Right ventricle myocardium inferior (tissue), 1 donor: ENCODE results near the gene PRKD3. TPM values are rescaled to one million over a fixed set of nuclear protein-coding genes. Genes with fewer than 3 reads are reported as not detected.

Experiments used
- ATAC-seq: fragments of 200-7000 bp; cut with Tn5 transposase; one replicate; pipeline ENCODE4 v1.9.1; 2020; ENCODE audit warnings: mild to moderate bottlenecking, moderate library complexity
- DNase-seq: peaks from one replicate; pipeline ENCODE4 v3.0.0; 2021; ENCODE audit errors: missing footprints
- intact Hi-C: fragments of 100-400 bp; cut with DNase I; formaldehyde crosslinking; loops from one replicate; pipeline ENCODE4 v1.11.0; 2022
- long read RNA-seq: library from polyadenylated mRNA; unstranded; transcript quantifications from one replicate; pipeline ENCODE4 v2.0.0, GENCODE V29; 2021
- total RNA-seq: library from RNA; stranded (reverse); fragmentation: NEBNext Ultra II Directional; extraction: Animal tissue kit (Norgen Biotek cat#: 25700); gene quantifications from one replicate; pipeline ENCODE4 v1.2.1, GENCODE V29; 2021
- donor health status: DM: no; HTN: yes; CAD: no; lungs with severe emphysema.

PRKD3 gene
- total RNA-seq = 12.6 TPM
- long read RNA-seq, partial matches to known transcripts = 0 of 2 reads
- long read RNA-seq, other reads (novel, unspliced or antisense) = 2 of 2 reads

DNA sequence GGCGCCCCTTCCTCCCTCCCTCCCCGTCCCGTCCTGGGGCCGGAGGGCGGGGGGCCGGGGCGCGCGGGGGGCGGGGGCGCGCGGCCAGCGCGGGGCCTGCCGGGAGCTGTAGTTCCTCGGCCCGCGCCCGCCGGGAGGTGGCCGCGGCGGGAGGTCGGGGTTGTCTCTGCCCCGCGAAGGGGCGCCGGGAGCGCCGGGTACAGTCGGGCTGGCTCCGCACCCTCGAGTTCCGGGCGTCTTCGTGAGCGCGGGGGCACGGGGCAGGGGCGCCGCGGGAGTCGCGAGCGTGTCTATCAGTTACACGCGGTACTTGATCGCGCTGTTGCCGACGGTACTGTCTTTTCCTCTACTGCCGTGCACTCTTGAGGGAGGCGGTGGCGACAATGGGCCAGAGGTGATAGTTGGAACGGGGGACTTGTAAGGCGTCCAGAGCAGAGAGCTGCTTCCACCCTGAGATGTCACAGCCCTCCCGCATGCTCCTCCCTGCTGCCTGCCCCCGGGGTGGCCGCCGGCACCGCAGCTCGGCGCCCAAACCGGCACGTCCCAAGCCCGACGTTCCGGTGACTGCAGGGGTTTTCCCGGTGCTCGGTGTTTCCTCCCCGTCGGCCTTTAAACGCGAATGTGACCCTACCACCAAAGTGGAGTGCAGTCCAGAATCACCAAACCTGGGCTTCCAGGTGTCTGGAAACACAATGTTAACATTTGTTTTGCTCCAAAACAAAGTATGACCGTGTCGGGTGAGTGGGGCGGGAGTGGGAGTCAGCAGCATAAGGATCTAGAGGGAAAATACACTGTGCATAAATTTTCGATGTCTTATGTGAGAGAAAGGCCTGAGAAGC lies at the start of gene PRKD3:
Gene PRKD3, minus strand, starts transcription at position 48 of the 839 bp plus-strand sequence. CDS start 8,309 bp downstream, outside the sequence.
- intact Hi-C loops = no loop called here
- DNase-seq (peak; percentile 82), ATAC-seq (peak; percentile 92)

DNA sequence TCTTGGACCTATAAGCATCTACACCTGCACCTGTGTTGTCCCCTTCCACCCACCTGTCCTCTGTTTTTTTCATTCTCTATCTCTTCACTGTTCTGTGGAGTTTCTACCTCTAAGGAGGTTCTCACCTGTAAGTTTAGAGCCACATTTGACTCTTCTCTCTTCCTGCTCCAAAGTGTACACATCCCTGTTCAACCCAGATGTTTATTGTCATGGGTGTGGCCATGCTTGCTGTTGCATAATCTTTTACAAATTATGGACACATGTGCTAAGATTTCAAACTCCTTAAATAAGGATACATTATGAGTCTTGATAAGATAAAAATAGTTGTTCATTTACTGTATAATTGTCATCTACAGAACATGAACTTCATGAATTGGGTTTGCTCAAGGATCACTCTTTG lies 47.4 kb upstream of the PRKD3 start:
- ATAC-seq (no peak), DNase-seq (no peak)
- intact Hi-C loops = no loop called here

DNA sequence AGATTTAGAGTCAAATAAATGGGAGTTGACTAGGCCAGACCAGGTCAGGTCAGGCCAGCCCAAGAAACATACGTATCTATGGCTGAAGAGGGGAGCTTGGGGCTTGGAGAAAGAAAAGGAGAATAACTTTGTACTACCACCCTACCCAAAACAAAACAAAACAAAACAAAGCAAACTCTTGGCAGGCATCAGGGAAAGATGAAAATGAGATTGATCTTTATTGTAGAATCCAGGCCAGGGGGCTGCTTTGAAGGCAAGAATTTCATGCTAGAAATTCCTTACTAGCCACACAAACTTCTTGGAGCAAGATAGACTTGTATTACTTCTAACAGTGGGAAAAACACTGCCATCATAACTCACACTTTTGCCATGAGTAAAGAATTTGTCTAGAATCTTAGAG lies 46.0 kb upstream of the PRKD3 start:
- DNase-seq (no peak), ATAC-seq (no peak)
- intact Hi-C loops = no loop called here

DNA sequence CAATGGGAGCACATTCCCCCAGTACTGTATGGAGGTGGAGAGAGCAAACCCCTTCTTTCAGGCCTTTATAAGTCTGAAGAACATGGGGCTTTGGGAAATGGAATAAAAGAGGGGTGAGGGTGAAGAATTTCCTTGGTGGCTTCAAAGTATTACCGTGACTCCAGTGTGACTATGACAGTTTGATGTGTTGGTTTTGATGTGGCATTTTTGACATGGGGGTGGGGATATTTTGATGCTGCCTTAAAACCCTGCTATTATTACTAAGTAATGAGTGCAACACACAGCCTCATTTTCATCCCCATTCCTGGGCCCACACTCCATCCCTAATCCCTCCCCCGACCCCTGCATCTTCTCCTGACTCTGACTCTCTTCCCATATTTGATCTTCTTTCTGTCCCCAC lies 43.4 kb upstream of the PRKD3 start:
- no peak for ATAC-seq
- intact Hi-C loops = no loop called here
- DNase-seq = no peak

DNA sequence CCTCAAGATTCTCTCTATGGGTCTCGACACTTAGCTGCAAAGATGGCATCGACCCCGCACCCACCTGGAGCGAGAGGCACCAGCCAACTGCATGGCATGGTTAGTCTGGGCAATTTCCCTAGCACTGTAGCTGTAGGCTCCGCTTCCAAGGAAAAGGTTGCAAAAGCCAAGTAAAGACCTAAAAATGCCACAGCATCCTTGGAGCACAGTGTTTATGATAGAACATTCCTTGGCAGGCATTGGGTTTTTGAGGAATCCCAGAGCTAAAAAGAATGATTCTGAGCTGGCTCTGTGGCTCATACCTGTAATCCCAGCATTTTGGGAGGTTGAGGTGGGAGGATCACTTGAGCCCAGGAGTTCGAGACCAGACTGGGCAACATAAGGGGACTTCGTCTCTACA lies 42.7 kb upstream of the PRKD3 start:
- intact Hi-C loops = no loop called here
- no peak for DNase-seq
- ATAC-seq = no peak

DNA sequence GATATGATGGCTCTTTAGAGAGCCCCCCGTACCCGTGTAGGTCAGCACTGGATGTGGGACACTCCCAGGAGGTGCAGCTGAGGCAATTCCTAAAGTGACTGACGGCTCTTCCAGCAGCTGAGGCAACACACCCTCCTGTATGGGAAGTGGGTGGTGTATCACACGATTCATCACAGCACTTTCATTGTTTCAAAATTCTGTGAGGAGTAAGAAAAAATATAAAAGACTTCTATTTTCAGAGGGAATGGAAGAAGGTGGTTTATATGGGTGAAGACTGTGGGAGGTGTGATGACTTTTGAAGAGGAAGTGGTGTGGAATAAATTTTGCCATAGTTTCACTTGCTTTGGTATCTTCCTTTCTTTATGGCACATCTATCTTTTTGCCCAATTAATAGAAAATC lies 42.1 kb upstream of the PRKD3 start:
- intact Hi-C loops = no loop called here
- DNase-seq (no peak), ATAC-seq (no peak)

DNA sequence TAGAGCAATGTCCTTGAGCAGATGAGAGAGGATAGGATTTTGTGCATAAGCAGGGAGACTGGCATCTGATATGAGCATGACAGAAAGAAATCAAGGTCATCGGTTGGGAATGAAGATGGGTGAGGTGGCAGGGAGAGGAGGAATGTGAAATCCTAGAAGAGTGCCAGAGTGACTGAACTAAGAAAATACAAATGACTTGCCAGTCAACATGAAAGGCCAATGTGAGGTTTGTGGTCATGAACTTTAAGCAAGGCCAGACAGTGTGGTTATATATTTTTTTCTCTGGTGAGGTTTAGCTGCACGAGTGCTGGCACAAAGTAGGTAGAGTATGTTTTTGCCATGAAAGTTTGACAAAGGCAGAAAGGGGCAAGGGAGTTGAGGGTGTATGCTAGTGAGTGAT lies 41.0 kb upstream of the PRKD3 start:
- DNase-seq (no peak), ATAC-seq (no peak)
- intact Hi-C loops = no loop called here

DNA sequence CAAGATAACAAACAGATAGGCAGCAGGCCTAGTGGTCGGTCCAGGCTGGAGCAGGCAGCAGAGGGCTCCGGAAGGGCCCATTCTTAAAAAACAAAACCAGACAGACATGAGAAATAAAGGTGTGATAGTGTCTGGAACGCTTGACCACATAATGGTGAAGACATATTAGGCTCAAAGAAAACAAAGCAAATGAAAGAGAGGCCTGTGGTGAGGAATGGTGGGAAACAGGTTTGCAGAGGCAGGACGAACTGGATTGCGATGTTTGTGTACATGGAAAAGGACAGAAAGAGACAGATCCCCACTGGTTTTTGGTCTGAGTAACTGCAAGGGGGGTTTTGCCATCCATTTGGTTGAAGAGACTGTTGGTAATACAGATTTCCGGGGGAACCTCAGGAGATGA lies 39.7 kb upstream of the PRKD3 start:
- intact Hi-C loops = no loop called here
- ATAC-seq (no peak), DNase-seq (no peak)

DNA sequence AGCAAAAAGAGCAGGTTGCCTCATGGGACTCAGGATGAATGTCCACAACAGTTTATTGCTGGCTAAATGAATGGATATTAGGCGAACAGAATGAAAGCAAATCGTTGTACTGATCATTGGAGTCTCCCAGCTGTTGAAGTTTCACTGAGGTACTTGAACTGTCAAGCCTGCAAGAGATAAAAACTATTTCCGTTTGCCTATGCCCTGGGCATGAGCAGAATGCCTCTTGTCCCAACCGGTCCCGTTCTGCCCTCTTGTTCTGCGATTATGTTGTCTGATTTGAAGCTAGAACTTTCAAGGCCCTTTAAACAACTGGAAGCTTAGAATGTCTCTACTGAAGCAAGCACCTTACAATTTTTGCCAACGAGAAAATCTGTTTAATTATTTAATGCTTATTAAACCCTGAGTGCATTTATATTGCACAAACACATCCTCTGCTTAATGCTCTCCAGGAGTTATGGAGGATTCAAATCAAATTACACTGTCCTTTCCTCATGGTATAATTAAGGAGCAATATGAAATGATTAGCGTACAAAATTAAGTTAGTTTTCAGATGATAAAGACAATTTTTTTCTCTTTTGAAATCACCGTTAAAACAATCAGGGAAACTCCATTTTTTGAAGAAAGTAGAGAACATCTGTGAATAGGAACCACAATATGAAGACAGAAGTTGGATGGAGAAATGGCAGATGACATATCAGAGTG lies 37.5 kb upstream of the PRKD3 start:
- DNase-seq = no peak
- ATAC-seq = no peak
- intact Hi-C loops = no loop called here

DNA sequence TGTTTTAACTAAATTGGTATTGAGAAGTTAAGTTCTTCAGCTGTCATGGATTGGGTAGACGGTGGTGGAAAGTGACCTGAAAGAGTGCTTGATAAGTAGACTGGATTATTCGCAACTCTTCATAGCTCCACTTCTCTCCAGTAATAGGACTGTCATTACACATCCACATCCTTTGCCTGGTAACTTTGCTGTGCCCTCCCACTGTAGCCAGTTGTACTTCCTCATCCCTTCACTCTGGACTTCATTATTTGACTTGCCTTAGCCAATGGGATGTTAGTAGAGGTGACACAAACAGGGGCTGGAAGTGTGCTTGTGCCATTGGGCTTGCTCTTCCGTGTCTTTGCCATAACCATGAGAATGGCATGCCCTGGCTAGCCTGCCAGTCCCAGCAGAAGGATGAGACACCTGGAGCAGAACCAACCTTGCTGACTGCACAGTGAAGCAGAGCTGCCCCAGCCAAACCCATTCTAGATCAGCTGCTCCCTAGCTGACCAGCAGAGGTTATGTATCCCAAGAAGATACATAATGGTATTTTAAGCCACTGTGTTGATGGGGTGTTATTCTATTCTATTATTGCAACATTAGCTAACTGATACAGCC lies 36.7 kb upstream of the PRKD3 start:
- ATAC-seq (no peak), DNase-seq (no peak)
- intact Hi-C loops = no loop called here

DNA sequence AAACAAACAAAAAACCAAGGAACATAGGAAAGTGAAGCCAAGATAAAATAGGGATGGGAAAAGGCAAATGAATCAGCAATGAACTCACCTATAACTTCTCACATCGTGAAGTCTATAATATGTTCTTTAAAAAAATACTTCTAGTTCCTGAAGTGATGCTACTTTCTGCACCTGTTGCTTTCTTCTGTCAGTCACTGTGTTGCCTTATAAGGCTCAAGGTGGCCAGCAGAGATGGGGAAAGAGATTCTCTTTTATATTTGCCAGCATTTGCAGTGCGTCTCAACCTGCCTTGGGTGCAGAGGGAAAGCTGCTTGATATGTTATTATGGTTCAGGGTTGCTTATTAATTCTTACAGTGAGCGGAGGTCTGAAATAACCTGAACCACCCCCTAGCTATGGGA lies 33.8 kb upstream of the PRKD3 start:
- intact Hi-C loops = no loop called here
- ATAC-seq = no peak

DNA sequence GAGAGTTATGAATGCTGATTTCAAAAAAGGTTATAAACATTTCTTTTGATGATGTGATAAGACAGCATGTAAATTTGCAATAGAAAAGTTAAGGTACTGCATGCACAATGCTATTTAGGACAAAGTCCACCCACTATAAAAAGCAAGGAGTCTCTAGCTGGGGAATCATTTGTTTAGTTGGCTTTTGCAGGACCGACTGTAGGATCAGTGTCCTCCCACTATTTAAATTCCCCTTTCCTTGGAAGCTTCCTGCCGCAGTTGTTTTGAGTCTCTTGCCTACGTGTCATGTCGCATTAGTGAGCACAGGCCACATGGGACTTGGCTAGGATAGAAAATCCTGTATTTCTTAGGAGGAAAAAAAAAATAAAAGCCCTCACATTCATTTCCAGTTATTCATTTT lies 32.9 kb upstream of the PRKD3 start:
- ATAC-seq (no peak), DNase-seq (no peak)
- intact Hi-C loops = no loop called here

More for the DNA sequence above, 33.8 kb upstream of the PRKD3 start:
- DNase-seq = no peak

DNA sequence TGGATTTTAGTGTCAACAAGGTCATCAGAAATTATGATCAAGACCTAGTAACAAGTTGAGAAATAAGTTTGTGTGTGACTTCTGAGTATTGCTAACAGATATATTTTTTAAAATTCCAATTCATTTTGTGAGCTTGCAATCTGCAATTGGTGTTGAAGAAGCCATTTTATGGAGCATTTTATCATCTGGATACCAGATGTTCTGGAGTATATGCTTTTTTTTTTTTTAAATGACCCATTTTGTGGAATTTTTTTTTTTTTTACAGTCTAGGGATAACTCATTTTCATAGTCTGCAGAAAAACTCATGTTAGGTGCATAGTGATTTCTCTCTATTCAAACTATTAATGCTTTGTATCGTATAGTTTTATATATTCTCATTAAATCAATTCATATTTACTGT lies 32.4 kb upstream of the PRKD3 start:
- intact Hi-C loops = no loop called here
- no peak for DNase-seq
- ATAC-seq = no peak

DNA sequence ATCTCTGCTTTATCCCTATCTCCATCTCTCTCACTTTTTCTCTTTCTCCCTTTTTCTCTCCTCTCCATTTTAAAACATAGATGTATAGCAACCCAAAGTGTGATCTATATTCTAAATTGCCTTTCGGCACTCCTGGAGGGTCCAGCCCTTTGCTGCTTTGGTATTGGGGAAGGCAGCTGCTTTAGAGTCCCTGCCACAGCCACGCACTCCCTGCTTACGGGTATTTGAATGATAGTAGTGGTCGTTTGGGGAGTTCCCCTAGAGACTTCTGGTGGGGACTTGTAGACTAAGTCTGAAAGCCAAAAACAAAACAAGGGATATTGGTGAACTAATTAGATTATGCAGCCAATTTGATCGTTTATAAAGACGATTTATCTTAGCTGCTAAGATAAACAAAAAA lies 31.7 kb upstream of the PRKD3 start:
- DNase-seq = no peak
- ATAC-seq = no peak
- intact Hi-C loops = no loop called here

DNA sequence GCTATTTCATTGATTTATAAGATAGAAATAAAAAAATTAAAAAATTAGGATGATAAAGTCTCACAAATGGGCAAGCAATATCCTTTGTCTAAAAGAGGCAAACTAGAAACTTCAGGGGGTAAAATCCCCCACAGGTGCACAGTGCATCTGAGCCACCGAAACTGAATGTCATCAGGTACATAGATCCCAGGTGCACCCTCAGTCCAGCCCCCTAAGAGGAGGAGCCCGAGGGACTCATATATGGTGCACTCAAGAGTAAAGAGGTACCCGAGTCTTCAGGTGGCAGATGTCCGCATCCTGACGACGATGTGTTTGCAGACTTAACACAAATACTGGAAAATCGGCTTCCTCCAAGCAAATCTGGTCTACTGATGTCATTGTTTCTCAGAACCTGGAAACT lies 31.1 kb upstream of the PRKD3 start:
- intact Hi-C loops = no loop called here
- ATAC-seq = no peak
- DNase-seq = no peak

DNA sequence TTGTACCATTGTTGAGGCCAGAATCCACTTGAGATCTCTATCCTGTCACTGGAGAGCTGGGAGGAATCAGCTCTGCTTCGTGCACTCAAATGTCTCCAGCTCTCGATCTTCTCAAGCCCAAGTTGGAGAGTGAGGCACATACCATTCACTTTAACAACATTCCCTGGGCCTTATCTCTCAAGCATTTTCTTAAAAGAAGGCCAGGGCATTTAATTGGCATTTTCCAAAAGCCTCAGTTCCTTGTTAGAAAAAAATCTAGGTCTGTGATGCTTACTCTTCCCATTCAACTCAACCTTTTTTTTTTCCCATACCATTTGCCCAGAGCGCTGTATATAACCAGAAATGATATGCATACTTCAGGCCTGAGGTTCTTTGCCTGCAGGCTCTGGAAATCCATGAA lies 29.9 kb upstream of the PRKD3 start:
- DNase-seq = no peak
- intact Hi-C loops = no loop called here
- ATAC-seq = no peak

DNA sequence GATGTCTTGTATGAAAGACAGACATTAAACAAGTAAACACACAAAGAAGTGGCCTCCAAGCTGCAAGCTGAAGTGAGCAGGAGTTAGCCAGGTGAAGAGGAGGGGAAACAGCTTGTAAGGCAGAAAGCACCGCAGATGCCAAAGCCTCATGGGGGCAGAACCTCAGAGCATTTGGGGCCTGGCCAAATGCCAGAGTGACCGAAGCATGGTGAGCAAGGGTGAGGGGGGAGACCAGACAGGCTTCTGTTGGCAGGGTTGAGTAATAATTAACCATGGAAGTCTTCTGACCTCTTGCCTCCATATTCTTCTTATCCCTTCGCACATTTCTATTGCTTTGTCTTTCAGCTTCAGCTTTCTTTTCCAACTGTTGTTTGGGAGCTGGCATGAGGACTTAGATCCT lies 25.4 kb upstream of the PRKD3 start:
- ATAC-seq (no peak), DNase-seq (no peak)
- intact Hi-C loops = no loop called here

DNA sequence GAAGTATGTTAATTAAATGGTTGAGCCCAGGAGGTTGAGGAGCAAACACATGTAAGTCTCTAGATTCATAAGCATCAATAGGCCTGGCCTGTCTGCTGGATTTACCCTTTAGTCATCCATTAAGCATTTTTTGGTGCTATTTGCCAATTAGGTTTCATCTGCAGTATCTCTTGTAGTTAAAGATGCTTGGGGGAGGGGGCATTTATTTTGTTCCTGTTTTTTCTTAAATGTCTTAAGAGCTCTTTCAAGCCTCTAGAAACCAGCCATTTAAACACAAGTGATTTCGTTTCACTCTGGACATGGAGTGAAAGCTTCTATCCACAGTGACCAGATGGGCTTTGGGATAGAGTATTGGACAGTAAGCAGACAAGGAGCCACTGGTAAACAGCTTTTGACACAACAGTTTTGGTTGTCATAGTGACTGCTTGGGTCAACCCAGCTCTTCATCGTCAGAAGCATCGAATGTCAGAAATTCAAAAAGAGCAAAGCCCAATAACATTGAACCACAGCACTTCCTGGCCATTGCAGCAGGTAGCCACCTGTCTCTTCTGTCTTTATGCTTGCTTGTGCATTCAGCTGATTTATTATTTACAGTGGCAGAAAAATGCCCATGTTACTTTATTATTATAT lies 24.7 kb upstream of the PRKD3 start:
- no peak for DNase-seq
- ATAC-seq = no peak
- intact Hi-C loops = no loop called here

DNA sequence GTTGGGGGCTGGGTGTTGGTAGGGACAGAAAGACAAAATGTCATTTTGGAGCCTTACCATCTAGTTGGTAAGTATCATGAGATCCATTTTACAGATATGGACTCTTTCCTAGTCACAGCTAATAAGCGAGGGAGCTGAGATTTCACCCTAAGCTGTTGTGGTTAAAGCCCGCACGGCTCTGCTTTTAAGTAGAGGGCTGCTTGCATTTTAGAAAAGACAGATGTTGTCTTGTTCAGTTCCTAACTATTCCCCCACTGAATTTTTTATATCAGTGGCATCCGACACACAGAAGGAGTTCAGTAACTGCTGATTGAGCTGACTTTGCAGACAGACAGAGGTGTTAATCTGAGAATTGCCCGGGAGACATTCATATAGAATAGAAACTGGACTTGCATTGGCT lies 23.5 kb upstream of the PRKD3 start:
- DNase-seq (no peak), ATAC-seq (no peak)
- intact Hi-C loops = no loop called here
